Right lobe of liver (tissue), 6 donors: ENCODE results near the gene PODXL2. TPM values are rescaled to one million over a fixed set of nuclear protein-coding genes. Genes with fewer than 3 reads are reported as not detected.
A peak's percentile ranks its signal among the peaks of the same experiment; 100 is the strongest.

ENCODE experiments used
- ATAC-seq, 4 donors: fragments of 200-7000 bp; cut with Tn5 transposase; one replicate each; pipeline ENCODE4 v1.9.1; 2020; ENCODE audit warnings: mild to moderate bottlenecking in 4 of 4, moderate library complexity in 4 of 4
- DNase-seq, 3 donors: peaks; one replicate each; pipeline ENCODE4 v3.0.0-alpha.2; 2020
- H3K27ac ChIP-seq, 3 donors: fragments of 200-600 bp; one replicate each; pipeline ENCODE4 v1.8.0; 2022
- H3K27me3 ChIP-seq, 2 donors: fragments of 200-600 bp; one replicate each; pipeline ENCODE4 v1.8.0; 2022
- H3K36me3 ChIP-seq, 4 donors: fragments of 200-600 bp; sonication (generic) in 1 of 4; one replicate each; pipeline versions ENCODE4 v1.5.1 to v1.8.0; 2017 to 2022; ENCODE audit warnings: control low read depth in 1 of 4
- H3K4me1 ChIP-seq, 4 donors: fragments of 200-600 bp; sonication (generic) in 1 of 4; one replicate each; pipeline versions ENCODE4 v1.5.1 to v1.8.0; 2017 to 2022; ENCODE audit warnings: control low read depth in 1 of 4
- H3K4me3 ChIP-seq, 3 donors: fragments of 200-600 bp; one replicate each; pipeline ENCODE4 v1.8.0; 2022
- H3K9me3 ChIP-seq, 4 donors: fragments of 200-600 bp; sonication (generic) in 1 of 4; one replicate each; pipeline versions ENCODE4 v1.5.1 to v1.8.0; 2017 to 2022; ENCODE audit warnings: control low read depth in 1 of 4
- CTCF ChIP-seq, 4 donors: fragments of 200-600 bp in 3 of 4; fragments of 450-650 bp in 1 of 4; IDR thresholded peaks; one replicate each; pipeline versions ENCODE4 v1.5.1 to v1.8.0; 2016 to 2022; ENCODE audit warnings: antibody characterized with exemption in 4 of 4, mild to moderate bottlenecking in 2 of 4
- POLR2A ChIP-seq: fragments of 450-650 bp; IDR thresholded peaks from one replicate; pipeline ENCODE4 v1.6.1; 2017; ENCODE audit warnings: antibody characterized with exemption, mild to moderate bottlenecking
- WGBS: methylation state at CpG from one replicate; pipeline ENCODE4 v1.1.6; 2018; ENCODE audit warnings: low coverage, low lambda C conversion rate; ENCODE audit not compliant: insufficient coverage; ENCODE audit errors: missing lambda C conversion rate; 5-methylcytosine and 5-hydroxymethylcytosine counted together
- intact Hi-C, 2 donors: fragments of 100-400 bp; cut with DNase I; formaldehyde crosslinking; loops; one replicate each; pipeline versions ENCODE4 v1.11.2 to v1.14.1; 2022
- total RNA-seq, 6 experiments: library from RNA; depleted of rRNA in 2 of 6; stranded (reverse); fragments of >200 nt in 2 of 6; fragmentation: NEBNext Ultra II Directional in 3 of 6; extraction: Animal tissue kit (Norgen Biotek cat#: 25700) in 3 of 6; gene quantifications; one replicate each; pipeline versions ENCODE4 v1.1.0 to v1.2.4, GENCODE V29; 2016 to 2023
- donor health status: DM: no; HTN: yes; CAD: no.
- donor health status: DM: no; HTN: no; CAD: no.
- donor health status: DM: no; HTN: no; CAD: no.
- donor health status: DM: no; HTN: yes; CAD: no.
- donor health status: DM: no; HTN: yes; CAD: no.

PODXL2 gene
- total RNA-seq, 6 experiments from 2014 or later, result 0.19 to 1.6 (median 0.63) TPM

GRCh38 chr3:127689266-127689860 is 60.4 kb downstream of the PODXL2 start:
- H3K4me3 ChIP-seq, result no peak overlapping the region
- ATAC-seq, result no peak
- intact Hi-C loops, result no loop called here
- WGBS, result 86% methylated on average over 6 of the region's 19 CpGs
- H3K9me3 ChIP-seq, result no peaks in the 10 kb centered on the region
- H3K27me3 ChIP-seq, result no peaks in the 10 kb centered on the region
- peaks cover 0 to 17% (median 8%) of the 10 kb centered on the region in 4 donors for H3K36me3 ChIP-seq
- TF ChIP-seq POLR2A, result no peak
- no peak for TF ChIP-seq CTCF (IDR thresholded peaks at IDR 0.05)
- DNase-seq, result peak; percentile 8 to 27 (median 27)
- H3K27ac ChIP-seq, result no peak overlapping the region
- H3K4me1 ChIP-seq, result no peaks in the 10 kb centered on the region

- no peak overlapping the region for H3K27ac ChIP-seq
- peak in 2 of 3 donors; percentile 2 to 45 for DNase-seq
- 83% methylated on average over 2 of the region's 4 CpGs for WGBS
These were observed 61.1 kb downstream of the PODXL2 start for GRCh38 chr3:127690106-127690505.

GRCh38 chr3:127690823-127691452 is 62.0 kb downstream of the PODXL2 start:
- Histone ChIP-seq H3K4me1 (no peaks in the 10 kb centered on the region), H3K36me3 (peaks cover 0 to 17% (median 8%) of the 10 kb centered on the region in 4 donors), H3K27ac (no peak overlapping the region), H3K9me3 (no peaks in the 10 kb centered on the region), H3K4me3 (no peak overlapping the region), H3K27me3 (no peaks in the 10 kb centered on the region)
- ATAC-seq (peak; percentile 53 to 64 (median 58)), DNase-seq (peak in 2 of 3 donors; percentile 42 to 56)
- TF ChIP-seq CTCF (IDR thresholded peaks at IDR 0.05) (peak; percentile 25 to 45 (median 31)), POLR2A (no peak)
- 100% methylated on average over 1 of the region's 4 CpGs for WGBS
- intact Hi-C loops, result loop anchor here in 1 of 2 donors (10.0 kb wide), 1 partner anchor 144 kb away; no protein-coding TSS in a partner anchor

More at GRCh38 chr3:127690106-127690505, 61.1 kb downstream of the PODXL2 start:
- TF ChIP-seq POLR2A (no peak), CTCF (IDR thresholded peaks at IDR 0.05) (no peak)
- Histone ChIP-seq H3K27me3 (no peaks in the 10 kb centered on the region), H3K4me1 (no peaks in the 10 kb centered on the region), H3K4me3 (no peak overlapping the region), H3K36me3 (peaks cover 0 to 17% (median 8%) of the 10 kb centered on the region in 4 donors), H3K9me3 (no peaks in the 10 kb centered on the region)
- intact Hi-C loops, result loop anchor here in 1 of 2 donors (10.0 kb wide), 1 partner anchor 145 kb away; no protein-coding TSS in a partner anchor
- ATAC-seq, result no peak

- DNase-seq (peak in 2 of 3 donors; percentile 12 to 43), ATAC-seq (no peak)
- TF ChIP-seq POLR2A, result no peak
- no peak for TF ChIP-seq CTCF (IDR thresholded peaks at IDR 0.05)
- Histone ChIP-seq H3K36me3 (peaks cover 0 to 17% (median 8%) of the 10 kb centered on the region in 4 donors), H3K4me1 (no peaks in the 10 kb centered on the region), H3K27me3 (no peaks in the 10 kb centered on the region), H3K9me3 (no peaks in the 10 kb centered on the region), H3K4me3 (no peak overlapping the region), H3K27ac (no peak overlapping the region)
- WGBS, result 100% methylated on average over 2 of the region's 8 CpGs
- intact Hi-C loops, result loop anchor here in 1 of 2 donors (10.0 kb wide), 1 partner anchor 143 kb away; no protein-coding TSS in a partner anchor
These were observed 62.5 kb downstream of the PODXL2 start for GRCh38 chr3:127691489-127691888.
